ENCODE measurements around the gene ROR2. TPM values are rescaled to one million over a fixed set of nuclear protein-coding genes. Genes with fewer than 3 reads are reported as not detected.

ROR2 gene
- total RNA-seq, 1 experiment from 2014 or later, result 0.68 TPM

DNA sequence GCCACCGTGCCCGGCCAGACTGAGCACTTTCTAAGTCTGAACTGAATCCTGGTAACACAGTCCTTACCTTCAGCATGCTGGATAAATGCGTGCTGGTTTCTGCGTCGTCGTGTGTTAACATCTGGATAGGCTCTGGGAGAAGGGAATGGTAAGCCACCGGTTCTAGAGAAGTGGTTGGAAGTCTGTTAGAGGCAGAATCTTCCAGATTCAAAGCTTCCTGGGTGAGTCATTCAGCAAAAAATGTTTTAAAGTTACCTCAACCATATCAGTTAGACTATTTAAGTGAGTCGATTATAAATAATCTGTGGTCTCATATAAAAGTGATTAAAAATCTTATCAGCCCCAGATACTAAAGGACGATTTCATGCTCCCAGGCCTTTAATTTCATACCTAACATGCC, 269.9 kb downstream of the ROR2 start:
- BruUV-seq (replicated peaks), result no TSS peak
- no peak overlapping the region for H3K4me3 Mint-ChIP-seq (ENCODE audit: unreplicated experiment)
- TF ChIP-seq, protein P1, sequence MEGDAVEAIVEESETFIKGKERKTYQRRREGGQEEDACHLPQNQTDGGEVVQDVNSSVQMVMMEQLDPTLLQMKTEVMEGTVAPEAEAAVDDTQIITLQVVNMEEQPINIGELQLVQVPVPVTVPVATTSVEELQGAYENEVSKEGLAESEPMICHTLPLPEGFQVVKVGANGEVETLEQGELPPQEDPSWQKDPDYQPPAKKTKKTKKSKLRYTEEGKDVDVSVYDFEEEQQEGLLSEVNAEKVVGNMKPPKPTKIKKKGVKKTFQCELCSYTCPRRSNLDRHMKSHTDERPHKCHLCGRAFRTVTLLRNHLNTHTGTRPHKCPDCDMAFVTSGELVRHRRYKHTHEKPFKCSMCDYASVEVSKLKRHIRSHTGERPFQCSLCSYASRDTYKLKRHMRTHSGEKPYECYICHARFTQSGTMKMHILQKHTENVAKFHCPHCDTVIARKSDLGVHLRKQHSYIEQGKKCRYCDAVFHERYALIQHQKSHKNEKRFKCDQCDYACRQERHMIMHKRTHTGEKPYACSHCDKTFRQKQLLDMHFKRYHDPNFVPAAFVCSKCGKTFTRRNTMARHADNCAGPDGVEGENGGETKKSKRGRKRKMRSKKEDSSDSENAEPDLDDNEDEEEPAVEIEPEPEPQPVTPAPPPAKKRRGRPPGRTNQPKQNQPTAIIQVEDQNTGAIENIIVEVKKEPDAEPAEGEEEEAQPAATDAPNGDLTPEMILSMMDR (IDR thresholded peaks at IDR 0.05; ENCODE audit: insufficient read depth in 1 of 2, low read depth in 1 of 2, low read length in 1 of 2, severe bottlenecking in 1 of 2, unreplicated experiment in 1 of 2), result no peak
- no peaks in the 10 kb centered on the region for H3K27me3 Mint-ChIP-seq (ENCODE audit: insufficient read depth, unreplicated experiment)
- H3K4me1 ChIP-seq, result no peaks in the 10 kb centered on the region
- ChIA-PET CTCF (no interaction called here), POLR2A (no interaction called here)
- DNase-seq, result no peak
- H3K9me3 Mint-ChIP-seq (ENCODE audit: unreplicated experiment), result no peaks in the 10 kb centered on the region
- intact Hi-C loops (cut with micrococcal nuclease; ENCODE audit: unreplicated experiment), result no loop called here
- no peak overlapping the region for H3K27ac Mint-ChIP-seq (ENCODE audit: unreplicated experiment)
- no peaks in the 10 kb centered on the region for H3K36me3 ChIP-seq (ENCODE audit: control insufficient read depth, insufficient read depth, low read length)
- no peaks in the 10 kb centered on the region for H3K4me1 Mint-ChIP-seq (ENCODE audit: low read depth, unreplicated experiment)
- no peaks in the 10 kb centered on the region for H3K9me3 ChIP-seq
- no peaks in the 10 kb centered on the region for H3K27me3 ChIP-seq (replicated peaks; ENCODE audit: control insufficient read depth, insufficient read depth, low read length)
- H3K4me3 ChIP-seq (ENCODE audit: low read depth, low read length), result no peak overlapping the region
- H3K36me3 Mint-ChIP-seq (ENCODE audit: insufficient read depth, unreplicated experiment), result no peaks in the 10 kb centered on the region

DNA sequence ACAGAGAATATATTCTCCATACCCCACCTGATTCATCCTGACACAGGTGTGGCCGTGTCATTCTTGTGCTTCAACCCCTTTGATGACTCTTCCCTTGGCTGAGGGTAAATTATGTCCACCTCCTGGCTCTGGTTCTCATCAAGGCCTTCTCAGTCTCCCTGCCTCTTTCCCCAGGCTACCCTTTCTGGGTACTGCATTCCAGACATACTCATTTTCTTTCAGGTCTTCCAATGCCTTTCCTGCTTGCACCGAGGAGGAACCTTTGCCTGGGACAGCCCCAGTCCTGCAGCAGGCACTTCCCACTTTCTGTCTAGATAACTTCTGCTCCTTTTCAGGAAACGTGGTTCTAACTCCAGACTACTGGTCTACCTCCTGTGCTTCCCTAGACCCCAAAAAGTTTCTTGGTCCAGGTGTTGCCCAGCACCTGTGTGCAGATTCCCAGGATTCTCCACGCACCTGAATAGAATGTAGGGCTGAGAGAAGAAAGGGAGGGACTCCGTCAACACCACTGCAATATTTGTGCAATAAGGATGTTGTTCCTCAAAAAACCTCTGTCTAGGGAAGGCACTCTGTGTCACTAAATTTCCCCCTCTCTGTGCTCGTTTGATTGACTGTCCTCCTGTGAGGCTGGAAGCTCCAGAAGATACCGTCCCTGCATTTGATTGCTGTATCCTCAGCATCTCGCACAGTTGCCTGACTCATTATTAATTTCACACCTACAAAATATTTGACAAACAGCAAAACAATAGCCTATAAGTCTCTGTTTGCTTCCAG, 271.0 kb downstream of the ROR2 start:
- intact Hi-C loops (cut with micrococcal nuclease; ENCODE audit: unreplicated experiment), result no loop called here
- TF ChIP-seq, protein P1 (IDR thresholded peaks at IDR 0.05; ENCODE audit: insufficient read depth in 1 of 2, low read depth in 1 of 2, low read length in 1 of 2, severe bottlenecking in 1 of 2, unreplicated experiment in 1 of 2), result no peak
- no peak overlapping the region for H3K27ac Mint-ChIP-seq (ENCODE audit: unreplicated experiment)
- H3K36me3 Mint-ChIP-seq (ENCODE audit: insufficient read depth, unreplicated experiment), result no peaks in the 10 kb centered on the region
- H3K4me3 Mint-ChIP-seq (ENCODE audit: unreplicated experiment), result no peak overlapping the region
- no peak overlapping the region for H3K4me3 ChIP-seq (ENCODE audit: low read depth, low read length)
- peak in 1 of 2 experiments; percentile 55 for DNase-seq
- no peaks in the 10 kb centered on the region for H3K9me3 ChIP-seq
- no TSS peak for BruUV-seq (replicated peaks)
- H3K4me1 Mint-ChIP-seq (ENCODE audit: low read depth, unreplicated experiment), result no peaks in the 10 kb centered on the region
- H3K4me1 ChIP-seq, result no peaks in the 10 kb centered on the region
- POLR2A ChIA-PET, result no interaction called here
- CTCF ChIA-PET, result no interaction called here
- H3K27me3 Mint-ChIP-seq (ENCODE audit: insufficient read depth, unreplicated experiment), result no peaks in the 10 kb centered on the region
- no peaks in the 10 kb centered on the region for H3K9me3 Mint-ChIP-seq (ENCODE audit: unreplicated experiment)
- H3K36me3 ChIP-seq (ENCODE audit: control insufficient read depth, insufficient read depth, low read length), result no peaks in the 10 kb centered on the region
- no peaks in the 10 kb centered on the region for H3K27me3 ChIP-seq (replicated peaks; ENCODE audit: control insufficient read depth, insufficient read depth, low read length)

DNA sequence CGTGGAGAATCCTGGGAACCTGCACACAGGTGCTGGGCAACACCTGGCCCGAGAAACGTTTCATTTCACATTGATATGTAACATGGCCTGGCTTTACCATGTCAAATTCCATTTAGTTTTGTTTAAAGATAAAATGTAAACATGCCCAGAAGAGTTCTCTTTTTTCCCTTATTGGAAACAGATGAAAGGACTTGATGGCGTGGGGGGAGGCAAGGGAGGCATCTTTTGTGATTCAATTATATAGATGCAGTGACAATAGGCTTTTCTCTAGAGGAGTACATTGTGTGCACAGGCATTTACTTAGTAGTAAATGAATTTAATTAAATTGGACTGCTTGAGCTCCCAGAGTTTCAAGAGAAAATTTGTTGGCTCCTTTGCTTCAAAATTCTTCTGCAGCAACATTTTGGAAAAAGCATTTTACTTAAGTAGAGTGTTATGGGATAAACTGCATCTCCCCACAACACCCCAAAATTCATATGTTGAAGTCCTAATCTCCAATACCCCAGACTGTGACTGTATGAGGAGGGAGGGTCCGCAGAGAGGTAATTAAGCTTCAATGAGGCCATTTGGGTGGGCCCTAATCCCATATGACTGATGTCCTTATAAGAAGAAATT, 272.1 kb downstream of the ROR2 start:
- Mint-ChIP-seq H3K9me3 (ENCODE audit: unreplicated experiment) (no peaks in the 10 kb centered on the region), H3K27ac (ENCODE audit: unreplicated experiment) (no peak overlapping the region), H3K4me3 (ENCODE audit: unreplicated experiment) (no peak overlapping the region), H3K36me3 (ENCODE audit: insufficient read depth, unreplicated experiment) (no peaks in the 10 kb centered on the region), H3K4me1 (ENCODE audit: low read depth, unreplicated experiment) (no peaks in the 10 kb centered on the region), H3K27me3 (ENCODE audit: insufficient read depth, unreplicated experiment) (no peaks in the 10 kb centered on the region)
- no peaks in the 10 kb centered on the region for H3K36me3 ChIP-seq (ENCODE audit: control insufficient read depth, insufficient read depth, low read length)
- no peaks in the 10 kb centered on the region for H3K27me3 ChIP-seq (replicated peaks; ENCODE audit: control insufficient read depth, insufficient read depth, low read length)
- intact Hi-C loops (cut with micrococcal nuclease; ENCODE audit: unreplicated experiment), result no loop called here
- no peaks in the 10 kb centered on the region for H3K4me1 ChIP-seq
- DNase-seq, result no peak
- BruUV-seq (replicated peaks), result no TSS peak
- ChIA-PET CTCF (no interaction called here), POLR2A (no interaction called here)
- H3K9me3 ChIP-seq, result no peaks in the 10 kb centered on the region
- no peak overlapping the region for H3K4me3 ChIP-seq (ENCODE audit: low read depth, low read length)
- TF ChIP-seq, protein P1 (IDR thresholded peaks at IDR 0.05; ENCODE audit: insufficient read depth in 1 of 2, low read depth in 1 of 2, low read length in 1 of 2, severe bottlenecking in 1 of 2, unreplicated experiment in 1 of 2), result no peak
